ENCODE results near the gene GRIK5. TPM values are rescaled to one million over a fixed set of nuclear protein-coding genes. Genes with fewer than 3 reads are reported as not detected.

The GRIK5 gene
- total RNA-seq, 2 donors from 2014 or later, result 2.1 to 5.9 TPM

DNA sequence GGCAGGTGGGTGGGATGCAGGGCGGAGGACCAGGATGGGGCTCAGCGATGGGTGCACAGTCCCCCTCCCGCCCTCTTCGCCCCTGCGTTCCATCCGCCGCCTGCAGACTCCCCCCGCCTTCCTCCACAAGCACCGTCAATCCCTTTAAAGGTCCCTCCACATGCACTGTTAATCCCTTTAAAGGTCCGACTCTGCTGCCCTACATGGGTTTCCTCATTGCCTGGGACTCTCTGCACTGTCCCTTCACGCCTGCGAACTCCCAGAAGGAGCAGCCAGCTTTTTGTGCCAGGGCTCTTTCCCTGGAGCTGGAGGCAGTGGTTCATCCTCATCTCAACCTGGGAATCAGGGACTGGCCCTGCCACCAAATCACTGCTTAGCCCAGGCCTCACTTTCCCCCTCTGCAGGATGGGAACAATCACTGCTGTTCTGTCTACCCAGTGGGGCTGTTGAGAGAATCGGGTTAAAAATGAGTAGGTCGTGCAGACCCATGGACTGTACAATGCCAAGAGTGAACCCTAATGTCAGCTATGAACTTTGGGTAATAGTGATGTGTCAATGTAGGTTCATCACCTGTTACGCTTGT lies 26.3 kb upstream of the GRIK5 start:
- Histone ChIP-seq H3K9me3 (no peaks in the 10 kb centered on the region), H3K4me3 (no peak overlapping the region), H3K27ac (no peak overlapping the region), H3K36me3 (replicated peaks in 1 of 2; ENCODE audit: insufficient read depth in 1 of 2, low read depth in 2 of 2) (no peaks in the 10 kb centered on the region), H3K4me1 (peaks cover 41% of the 10 kb centered on the region), H3K27me3 (no peaks in the 10 kb centered on the region)
- DNase-seq (no peak), ATAC-seq (no peak)
- TF ChIP-seq POLR2A (IDR thresholded peaks at IDR 0.05), result no peak
- TF ChIP-seq, protein P1, sequence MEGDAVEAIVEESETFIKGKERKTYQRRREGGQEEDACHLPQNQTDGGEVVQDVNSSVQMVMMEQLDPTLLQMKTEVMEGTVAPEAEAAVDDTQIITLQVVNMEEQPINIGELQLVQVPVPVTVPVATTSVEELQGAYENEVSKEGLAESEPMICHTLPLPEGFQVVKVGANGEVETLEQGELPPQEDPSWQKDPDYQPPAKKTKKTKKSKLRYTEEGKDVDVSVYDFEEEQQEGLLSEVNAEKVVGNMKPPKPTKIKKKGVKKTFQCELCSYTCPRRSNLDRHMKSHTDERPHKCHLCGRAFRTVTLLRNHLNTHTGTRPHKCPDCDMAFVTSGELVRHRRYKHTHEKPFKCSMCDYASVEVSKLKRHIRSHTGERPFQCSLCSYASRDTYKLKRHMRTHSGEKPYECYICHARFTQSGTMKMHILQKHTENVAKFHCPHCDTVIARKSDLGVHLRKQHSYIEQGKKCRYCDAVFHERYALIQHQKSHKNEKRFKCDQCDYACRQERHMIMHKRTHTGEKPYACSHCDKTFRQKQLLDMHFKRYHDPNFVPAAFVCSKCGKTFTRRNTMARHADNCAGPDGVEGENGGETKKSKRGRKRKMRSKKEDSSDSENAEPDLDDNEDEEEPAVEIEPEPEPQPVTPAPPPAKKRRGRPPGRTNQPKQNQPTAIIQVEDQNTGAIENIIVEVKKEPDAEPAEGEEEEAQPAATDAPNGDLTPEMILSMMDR (IDR thresholded peaks at IDR 0.05), result no peak
- intact Hi-C loops (cut with DNase I), result no loop called here
- 66 to 70% methylated on average over 8 to 14 of the region's 15 CpGs for WGBS, 2 donors

DNA sequence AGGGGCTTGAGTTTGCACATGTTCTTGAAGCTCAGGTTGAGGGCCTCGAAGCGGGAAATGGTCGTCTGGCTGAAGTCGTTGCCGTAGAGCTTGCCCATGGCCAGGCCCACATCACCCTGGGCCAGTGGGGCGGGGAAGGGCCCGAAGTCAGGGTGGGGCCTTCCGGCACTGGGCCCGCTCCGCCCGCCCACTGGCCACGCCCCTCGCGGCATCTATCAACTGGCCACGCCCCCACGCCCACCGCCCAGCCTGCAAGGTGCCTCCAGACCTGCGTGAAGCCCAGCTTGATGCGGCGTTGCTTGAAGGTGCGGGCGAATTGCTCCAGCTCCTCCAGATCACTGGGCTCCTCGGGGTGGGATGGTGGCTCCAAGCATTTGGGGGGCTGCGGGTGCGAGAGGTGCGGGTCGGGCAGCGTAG lies 25.8 kb upstream of the GRIK5 start:
- no peaks in the 10 kb centered on the region for H3K36me3 ChIP-seq (replicated peaks in 1 of 2; ENCODE audit: insufficient read depth in 1 of 2, low read depth in 2 of 2)
- DNase-seq (no peak), ATAC-seq (no peak)
- intact Hi-C loops (cut with DNase I), result no loop called here
- no peak overlapping the region for H3K27ac ChIP-seq
- TF ChIP-seq POLR2A (IDR thresholded peaks at IDR 0.05), result no peak
- TF ChIP-seq, protein P1 (IDR thresholded peaks at IDR 0.05), result no peak
- no peaks in the 10 kb centered on the region for H3K27me3 ChIP-seq
- 36 to 48% methylated on average over 12 to 24 of the region's 28 CpGs for WGBS, 2 donors
- no peaks in the 10 kb centered on the region for H3K9me3 ChIP-seq
- no peak overlapping the region for H3K4me3 ChIP-seq
- peaks cover 36% of the 10 kb centered on the region for H3K4me1 ChIP-seq

DNA sequence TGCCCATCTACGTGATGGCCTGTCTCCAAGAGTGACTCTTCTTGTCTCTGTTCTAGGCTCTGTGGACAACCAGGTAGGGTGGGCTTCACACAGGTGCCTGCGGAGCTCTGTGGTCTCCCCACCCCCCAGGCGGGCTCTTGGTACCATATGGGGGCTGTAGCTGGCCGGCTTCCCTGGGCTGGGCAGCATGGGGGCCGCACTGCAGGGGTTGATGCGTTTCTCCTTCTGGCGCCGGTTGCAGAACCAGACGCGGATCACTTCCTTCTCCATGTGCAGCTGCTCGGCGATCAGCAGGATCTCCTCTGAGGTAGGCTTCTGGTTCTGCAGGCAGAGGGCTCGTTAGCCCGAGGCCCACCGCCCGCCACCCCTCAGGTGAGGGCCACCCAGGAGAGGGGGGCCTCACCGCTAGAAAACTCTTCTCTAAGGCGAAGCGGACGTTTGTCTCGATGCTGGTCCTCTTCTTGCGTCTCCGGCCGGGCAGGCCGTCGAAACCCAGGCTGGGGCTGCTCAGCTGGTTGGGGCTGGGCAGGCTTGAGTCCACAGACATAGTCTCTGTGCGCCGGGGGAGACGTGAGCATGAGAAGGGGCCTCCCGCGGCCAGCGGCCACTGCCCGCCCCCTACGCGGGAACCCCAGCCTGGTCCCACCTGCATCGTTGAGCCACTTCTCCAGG lies 25.3 kb upstream of the GRIK5 start:
- peaks cover 32% of the 10 kb centered on the region for H3K4me1 ChIP-seq
- DNase-seq (no peak), ATAC-seq (no peak)
- no peaks in the 10 kb centered on the region for H3K9me3 ChIP-seq
- intact Hi-C loops (cut with DNase I), result no loop called here
- H3K27me3 ChIP-seq, result no peaks in the 10 kb centered on the region
- TF ChIP-seq, protein P1 (IDR thresholded peaks at IDR 0.05), result no peak
- no peak for TF ChIP-seq POLR2A (IDR thresholded peaks at IDR 0.05)
- no peak overlapping the region for H3K27ac ChIP-seq
- H3K36me3 ChIP-seq (replicated peaks in 1 of 2; ENCODE audit: insufficient read depth in 1 of 2, low read depth in 2 of 2), result no peaks in the 10 kb centered on the region
- WGBS, 2 donors, result 80 to 81% methylated on average over 4 to 32 of the region's 36 CpGs
- no peak overlapping the region for H3K4me3 ChIP-seq

DNA sequence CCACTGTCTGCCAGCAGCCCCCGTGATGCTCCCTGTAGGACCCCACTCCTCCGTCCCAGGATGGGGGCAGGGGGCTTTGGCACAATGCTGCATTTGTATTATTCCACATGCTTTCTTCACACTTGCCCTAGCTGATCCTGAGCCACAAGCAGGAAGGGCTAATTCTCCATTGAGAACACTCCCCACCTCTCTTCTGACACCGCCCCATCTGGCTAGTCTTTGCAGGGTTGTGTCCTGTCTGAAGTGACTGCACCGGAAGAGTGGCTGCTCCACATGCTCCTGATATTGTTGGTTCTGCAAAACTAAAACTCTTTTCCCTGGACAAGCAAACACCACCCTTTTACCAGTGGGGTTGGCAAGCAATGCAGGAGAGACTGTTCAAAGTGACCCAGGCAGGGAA lies 23.9 kb upstream of the GRIK5 start:
- Histone ChIP-seq H3K4me1 (peaks cover 18% of the 10 kb centered on the region), H3K27ac (no peak overlapping the region), H3K27me3 (no peaks in the 10 kb centered on the region), H3K36me3 (replicated peaks in 1 of 2; ENCODE audit: insufficient read depth in 1 of 2, low read depth in 2 of 2) (no peaks in the 10 kb centered on the region), H3K4me3 (no peak overlapping the region), H3K9me3 (no peaks in the 10 kb centered on the region)
- DNase-seq, result no peak
- WGBS, 2 donors, result 56 to 83% methylated on average over 2 to 4 of the region's 4 CpGs
- ATAC-seq, result no peak
- intact Hi-C loops (cut with DNase I), result no loop called here
- TF ChIP-seq, protein P1 (IDR thresholded peaks at IDR 0.05), result no peak
- no peak for TF ChIP-seq POLR2A (IDR thresholded peaks at IDR 0.05)

DNA sequence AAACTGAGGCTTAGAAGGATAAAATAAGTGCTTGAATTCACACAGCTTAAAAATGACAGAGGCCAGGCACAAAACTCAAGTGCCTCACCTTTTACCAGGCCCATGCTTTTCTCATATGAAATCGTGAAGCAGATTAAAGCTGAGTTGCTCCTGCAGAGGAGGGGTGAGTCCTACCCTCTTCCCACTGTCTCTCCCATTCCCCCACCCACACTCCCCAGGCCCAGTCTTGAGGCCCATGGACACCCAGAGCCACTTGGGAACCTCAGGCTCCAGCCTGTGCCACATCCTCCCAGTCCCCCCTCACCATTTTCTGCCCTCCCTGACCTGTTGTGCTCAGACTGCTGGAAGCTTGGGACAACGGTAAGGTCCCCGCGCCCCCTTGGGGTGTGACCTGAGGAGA lies 23.5 kb upstream of the GRIK5 start:
- Histone ChIP-seq H3K4me3 (no peak overlapping the region), H3K4me1 (peaks cover 14% of the 10 kb centered on the region), H3K27me3 (no peaks in the 10 kb centered on the region), H3K9me3 (no peaks in the 10 kb centered on the region), H3K27ac (no peak overlapping the region), H3K36me3 (replicated peaks in 1 of 2; ENCODE audit: insufficient read depth in 1 of 2, low read depth in 2 of 2) (no peaks in the 10 kb centered on the region)
- TF ChIP-seq, protein P1 (IDR thresholded peaks at IDR 0.05), result no peak
- no peak for TF ChIP-seq POLR2A (IDR thresholded peaks at IDR 0.05)
- ATAC-seq, result no peak
- DNase-seq, result no peak
- intact Hi-C loops (cut with DNase I), result no loop called here
- 58 to 74% methylated on average over 2 to 4 of the region's 4 CpGs for WGBS, 2 donors
